Kidney (tissue), 14 donors: ENCODE data around the gene DUSP22. TPM values are rescaled to one million over a fixed set of nuclear protein-coding genes. Genes with fewer than 3 reads are reported as not detected.

Experiments used
- DNase-seq, 5 donors: peaks; one replicate each; pipeline ENCODE4 v3.0.0-alpha.2; 2013 to 2020
- FAIRE-seq: peaks from 2 replicates; lab custom pipeline; 2012; peaks lifted over from hg19 to GRCh38; lab: Jason Lieb, UNC
- H3K27ac ChIP-seq, 2 donors: one replicate each; pipeline ENCODE4 v1.7.0; 2013; ENCODE audit warnings: low read depth in 2 of 2, low read length in 2 of 2, inconsistent platforms in 1 of 2
- H3K27me3 ChIP-seq: one replicate; pipeline ENCODE4 v1.7.1; 2013; ENCODE audit warnings: low read length, inconsistent platforms; ENCODE audit not compliant: control insufficient read depth, insufficient read depth
- H3K36me3 ChIP-seq, 3 donors: one replicate each; pipeline versions ENCODE4 v1.7.0 to v1.7.1; 2013; ENCODE audit warnings: low read length in 3 of 3, control low read depth in 1 of 3, inconsistent platforms in 1 of 3; ENCODE audit not compliant: insufficient read depth in 3 of 3, control insufficient read depth in 2 of 3
- H3K4me1 ChIP-seq, 3 donors: one replicate each; pipeline versions ENCODE4 v1.7.0 to v1.7.1; 2013; ENCODE audit warnings: low read length in 3 of 3, inconsistent platforms in 1 of 3, low read depth in 1 of 3; ENCODE audit not compliant: control insufficient read depth in 2 of 3, insufficient read depth in 2 of 3
- H3K4me3 ChIP-seq, 3 donors: one replicate each; pipeline versions ENCODE4 v1.7.0 to v1.8.1; 2013; ENCODE audit warnings: low read length in 3 of 3, control low read depth in 1 of 3, inconsistent platforms in 1 of 3
- H3K9ac ChIP-seq, 3 donors: one replicate each; pipeline versions ENCODE4 v1.7.0 to v1.7.1; 2013; ENCODE audit warnings: low read length in 3 of 3, control low read depth in 1 of 3, inconsistent platforms in 1 of 3
- H3K9me3 ChIP-seq, 3 donors: one replicate each; pipeline versions ENCODE4 v1.7.0 to v1.7.1; 2013; ENCODE audit warnings: low read length in 3 of 3, control low read depth in 1 of 3, inconsistent platforms in 1 of 3; ENCODE audit not compliant: control insufficient read depth in 2 of 3, insufficient read depth in 1 of 3
- intact Hi-C: fragments of 100-400 bp; cut with DNase I; formaldehyde crosslinking; loops from one replicate; pipeline ENCODE4 v1.11.1; 2022
- polyA plus RNA-seq: library from polyadenylated mRNA; stranded (reverse); fragments of 350-450 nt; fragmentation: Illumina TruSeq; extraction: RNeasy Lipid Tissue Mini Kit (QIAGEN cat#74804); gene quantifications from one replicate; pipeline ENCODE4 v1.2.3, GENCODE V29; 2014; ENCODE audit warnings: low read depth, low replicate concordance; ENCODE audit not compliant: insufficient read depth
- total RNA-seq: library from RNA; stranded (reverse); fragmentation: NEBNext Ultra II Directional; extraction: Animal tissue kit (Norgen Biotek cat#: 25700); gene quantifications from one replicate; pipeline ENCODE4 v1.2.1, GENCODE V29; 2021
- TF ChIP-seq, protein P1 (sequence below): IDR thresholded peaks from 3 replicates; pipeline ENCODE4 v1.5.1; 2012; ENCODE audit warnings: mild to moderate bottlenecking, moderate library complexity, borderline replicate concordance; ENCODE audit not compliant: insufficient read depth; ENCODE audit errors: extremely low read depth
- donor health status: control.
- donor health status: control.
- donor health status: control.
- donor health status: control.
- donor health status: control.
- donor health status: DM: yes; HTN: yes; CAD: no.
- donor health status: Normal renal cell carcinoma (clear cell type).

DUSP22 gene
- total and polyA plus RNA-seq, 2 donors from 2014 or later: 24.0 to 60.7 TPM

GRCh38 chr6:332671-333070 lies 40.4 kb downstream of the DUSP22 start:
- intact Hi-C loops: no loop called here
- TF ChIP-seq, protein P1, sequence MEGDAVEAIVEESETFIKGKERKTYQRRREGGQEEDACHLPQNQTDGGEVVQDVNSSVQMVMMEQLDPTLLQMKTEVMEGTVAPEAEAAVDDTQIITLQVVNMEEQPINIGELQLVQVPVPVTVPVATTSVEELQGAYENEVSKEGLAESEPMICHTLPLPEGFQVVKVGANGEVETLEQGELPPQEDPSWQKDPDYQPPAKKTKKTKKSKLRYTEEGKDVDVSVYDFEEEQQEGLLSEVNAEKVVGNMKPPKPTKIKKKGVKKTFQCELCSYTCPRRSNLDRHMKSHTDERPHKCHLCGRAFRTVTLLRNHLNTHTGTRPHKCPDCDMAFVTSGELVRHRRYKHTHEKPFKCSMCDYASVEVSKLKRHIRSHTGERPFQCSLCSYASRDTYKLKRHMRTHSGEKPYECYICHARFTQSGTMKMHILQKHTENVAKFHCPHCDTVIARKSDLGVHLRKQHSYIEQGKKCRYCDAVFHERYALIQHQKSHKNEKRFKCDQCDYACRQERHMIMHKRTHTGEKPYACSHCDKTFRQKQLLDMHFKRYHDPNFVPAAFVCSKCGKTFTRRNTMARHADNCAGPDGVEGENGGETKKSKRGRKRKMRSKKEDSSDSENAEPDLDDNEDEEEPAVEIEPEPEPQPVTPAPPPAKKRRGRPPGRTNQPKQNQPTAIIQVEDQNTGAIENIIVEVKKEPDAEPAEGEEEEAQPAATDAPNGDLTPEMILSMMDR: no peak
- peaks cover 0 to under 1% (median 0%) of the 10 kb centered on the region in 3 donors for H3K4me1 ChIP-seq
- H3K9me3 ChIP-seq: no peaks in the 10 kb centered on the region
- DNase-seq (no peak), FAIRE-seq (no peak)
- no peaks in the 10 kb centered on the region for H3K36me3 ChIP-seq
- H3K4me3 ChIP-seq: no peak overlapping the region
- H3K27me3 ChIP-seq: no peaks in the 10 kb centered on the region
- no peak overlapping the region for H3K9ac ChIP-seq
- H3K27ac ChIP-seq: no peak overlapping the region

- H3K9me3 ChIP-seq: no peaks in the 10 kb centered on the region
- H3K9ac ChIP-seq: no peak overlapping the region
- no peaks in the 10 kb centered on the region for H3K27me3 ChIP-seq
- no peaks in the 10 kb centered on the region for H3K36me3 ChIP-seq
- FAIRE-seq (no peak), DNase-seq (peak in 1 of 5 donors; percentile 79)
- intact Hi-C loops: no loop called here
- H3K27ac ChIP-seq: no peak overlapping the region
- H3K4me3 ChIP-seq: no peak overlapping the region
- TF ChIP-seq, protein P1: no peak
- H3K4me1 ChIP-seq: no peaks in the 10 kb centered on the region
Observed at GRCh38 chr6:333379-334002, 41.2 kb downstream of the DUSP22 start.

GRCh38 chr6:334536-335510 lies 42.5 kb downstream of the DUSP22 start:
- H3K9ac ChIP-seq: no peak overlapping the region
- TF ChIP-seq, protein P1: no peak
- no peaks in the 10 kb centered on the region for H3K36me3 ChIP-seq
- no peak overlapping the region for H3K27ac ChIP-seq
- no peaks in the 10 kb centered on the region for H3K9me3 ChIP-seq
- FAIRE-seq: no peak
- H3K4me3 ChIP-seq: no peak overlapping the region
- no peaks in the 10 kb centered on the region for H3K27me3 ChIP-seq
- peaks cover 0 to 9% (median 0%) of the 10 kb centered on the region in 3 donors for H3K4me1 ChIP-seq
- intact Hi-C loops: no loop called here
- peak in 1 of 5 donors; percentile 33 for DNase-seq
